K562 (cell line): ENCODE data around the gene CSNK1D. TPM values are rescaled to one million over a fixed set of nuclear protein-coding genes. Genes with fewer than 3 reads are reported as not detected.
A peak's percentile ranks its signal among the peaks of the same experiment; 100 is the strongest.

Experiments
- ARHGAP35 ChIP-seq: fragments of 450-650 bp; IDR thresholded peaks from 2 replicates; pipeline ENCODE4 v1.6.1; 2018; ENCODE audit not compliant: partially characterized antibody
- BRD4 ChIP-seq: fragments of 200-600 bp; sonication (generic); IDR thresholded peaks from 2 replicates; pipeline ENCODE4 v1.6.1; 2017; ENCODE audit warnings: inconsistent platforms
- CBX2 ChIP-seq: fragments of 200-600 bp; sonication (generic); IDR thresholded peaks from one replicate; pipeline ENCODE4 v1.6.1; 2012; ENCODE audit warnings: mild to moderate bottlenecking, low read length, inconsistent platforms; ENCODE audit not compliant: insufficient read depth, poor library complexity, severe bottlenecking
- CREBBP ChIP-seq: IDR thresholded peaks from one replicate; pipeline ENCODE4 v1.6.1; 2012; ENCODE audit warnings: low read depth, mild to moderate bottlenecking, control low read depth, inconsistent platforms, low read length
- EP400 ChIP-seq: fragments of 450-650 bp; IDR thresholded peaks from 2 replicates; pipeline ENCODE4 v1.6.1; 2017; ENCODE audit warnings: antibody characterized with exemption, mild to moderate bottlenecking, moderate library complexity
- FOXJ2 ChIP-seq: fragments of 200-800 bp; sonication (Bioruptor generic); IDR thresholded peaks from 2 replicates; pipeline ENCODE4 v1.6.1; 2016; ENCODE audit warnings: missing genetic modification characterization, missing compliant biosample characterization
- GATAD2B ChIP-seq: fragments of 450-650 bp; IDR thresholded peaks from 2 replicates; pipeline ENCODE4 v1.6.1; 2017; ENCODE audit warnings: mild to moderate bottlenecking, borderline replicate concordance
- HINFP ChIP-seq: fragments of 450-650 bp; conservative IDR thresholded peaks from 2 replicates; pipeline ENCODE4 v1.6.1; 2016; ENCODE audit warnings: missing genetic modification characterization, low read depth, mild to moderate bottlenecking, control low read depth, missing compliant biosample characterization
- JUND ChIP-seq, 2 experiments: IDR thresholded peaks; 2 replicates in 1 of 2; 3 replicates in 1 of 2; pipeline ENCODE4 v1.6.1; 2011; ENCODE audit warnings: borderline replicate concordance in 2 of 2, low read depth in 2 of 2, low read length in 2 of 2, improper control_type of control experiment in 1 of 2, missing biosample characterization in 1 of 2, missing genetic modification characterization in 1 of 2, missing genetic modification reagents in 1 of 2
- KHSRP ChIP-seq: fragments of 450-650 bp; IDR thresholded peaks from 2 replicates; pipeline ENCODE4 v1.6.1; 2017
- MXI1 ChIP-seq: IDR thresholded peaks from 2 replicates; pipeline ENCODE4 v1.6.1; 2011; ENCODE audit warnings: low read depth, mild to moderate bottlenecking, improper control_type of control experiment, low read length
- NKRF ChIP-seq: fragments of 450-650 bp; IDR thresholded peaks from 2 replicates; pipeline ENCODE4 v1.6.1; 2016; ENCODE audit warnings: borderline replicate concordance
- PTRF ChIP-seq: fragments of 450-650 bp; IDR thresholded peaks from 2 replicates; pipeline ENCODE4 v1.6.1; 2016; ENCODE audit warnings: mild to moderate bottlenecking, missing genetic modification characterization, missing compliant biosample characterization
- PURB ChIP-seq: sonication (generic); formaldehyde crosslinking; IDR thresholded peaks from 2 replicates; pipeline ENCODE4 v1.9.0; 2021; ENCODE audit warnings: low read depth, mild to moderate bottlenecking, missing genetic modification reagents
- RBM22 ChIP-seq: fragments of 200-400 bp; formaldehyde crosslinking; IDR thresholded peaks from 2 replicates; pipeline ENCODE4 v1.6.1; 2018; ENCODE audit warnings: low read length, low read depth; ENCODE audit not compliant: poor library complexity, severe bottlenecking
- SIN3A ChIP-seq, 2 experiments: fragments of 150-350 bp in 1 of 2; IDR thresholded peaks; 2 replicates each; pipeline ENCODE4 v1.6.1; 2011 to 2016; ENCODE audit warnings: borderline replicate concordance in 2 of 2, low read depth in 2 of 2, low read length in 2 of 2, mild to moderate bottlenecking in 2 of 2, moderate library complexity in 2 of 2; ENCODE audit not compliant: control insufficient read depth in 1 of 2
- STAT5A ChIP-seq: IDR thresholded peaks from 2 replicates; pipeline ENCODE4 v1.6.1; 2012; ENCODE audit warnings: low read length, inconsistent platforms, borderline replicate concordance
- TRIM24 ChIP-seq, 2 experiments: fragments of 450-650 bp; IDR thresholded peaks; 2 replicates each; pipeline ENCODE4 v1.6.1; 2016
- TRIM28 ChIP-seq: fragments of 450-650 bp; IDR thresholded peaks from 2 replicates; pipeline ENCODE4 v1.6.1; 2017
- TSC22D4 ChIP-seq: fragments of 450-650 bp; IDR thresholded peaks from 2 replicates; pipeline ENCODE4 v1.6.1; 2016; ENCODE audit warnings: missing genetic modification characterization, missing biosample characterization, control low read depth
- USF1 ChIP-seq: sonication (generic); formaldehyde crosslinking; IDR thresholded peaks from 2 replicates; pipeline ENCODE4 v1.9.0; 2022; ENCODE audit warnings: mild to moderate bottlenecking, missing genetic modification reagents
- ZFX ChIP-seq: sonication (generic); formaldehyde crosslinking; IDR thresholded peaks from 2 replicates; pipeline ENCODE4 v1.8.0; 2022; ENCODE audit warnings: mild to moderate bottlenecking, missing genetic modification reagents, moderate library complexity
- ZNF124 ChIP-seq: sonication (generic); formaldehyde crosslinking; IDR thresholded peaks from 2 replicates; pipeline ENCODE4 v1.8.1; 2022; ENCODE audit warnings: missing genetic modification reagents
- ZNF436 ChIP-seq: fragments of 250-450, 450-650 bp; sonication (Bioruptor Pico); formaldehyde crosslinking; IDR thresholded peaks from 2 replicates; pipeline ENCODE4 v1.7.0; 2020; ENCODE audit warnings: mild to moderate bottlenecking
- ZNF77 ChIP-seq: fragments of 250-450 bp; sonication (Bioruptor Pico); IDR thresholded peaks from 2 replicates; pipeline ENCODE4 v1.5.0; 2020
- ZNF780A ChIP-seq: fragments of 250-450 bp; sonication (Bioruptor Pico); IDR thresholded peaks from 2 replicates; pipeline ENCODE4 v1.5.0; 2021; ENCODE audit warnings: mild to moderate bottlenecking
- polyA plus RNA-seq, 8 experiments: library from polyadenylated mRNA; depleted of rRNA in 4 of 8; stranded (reverse) in 5 of 8; unstranded in 3 of 8; fragments of >200 nt; fragmentation: Nextera tagmentation in 2 of 8; fragmentation: Illumina TruSeq in 1 of 8; extraction: Ambion mirVana in 2 of 8; extraction: Trizol in 1 of 8; gene quantifications; 2 replicates each; pipeline versions ENCODE4 v1.2.1 to v1.2.3, GENCODE V29; 2011 to 2014; ENCODE audit warnings: inconsistent platforms in 1 of 8, missing spikeins in 1 of 8
- total RNA-seq, 7 experiments: library from RNA; depleted of rRNA in 6 of 7; stranded (reverse); fragments of >200 nt in 6 of 7; fragmentation: Illumina TruSeq in 2 of 7; extraction: Trizol in 2 of 7; gene quantifications; 2 replicates each; pipeline versions ENCODE4 v1.2.1 to v1.2.3, GENCODE V29; 2011 to 2021; ENCODE audit warnings: low replicate concordance in 1 of 7

The CSNK1D gene
- total and polyA plus RNA-seq, 9 of the 15 experiments (the other 6 are each of a cell fraction or from before 2014, with no cell fraction given) = 6.5 to 133 (median 41.3) TPM

- TF ChIP-seq ZNF124 (CRISPR knock-in tag) (no peak), JUND (IDR thresholded peaks at IDR 0.05; ENCODE audit: borderline replicate concordance, low read depth, low read length) (no peak), JUND (tag; IDR thresholded peaks at IDR 0.05; ENCODE audit: borderline replicate concordance, low read depth, low read length) (no peak), BRD4 (no peak), NKRF (no peak), EP400 (peak; percentile 37; the same call in 1 of the 2 replicates), ZNF436 (CRISPR knock-in tag) (no peak), FOXJ2 (tag) (no peak), ARHGAP35 (peak; percentile 43), PURB (CRISPR knock-in tag) (no peak), HINFP (tag) (no peak), SIN3A (IDR thresholded peaks at IDR 0.05; ENCODE audit: borderline replicate concordance in 2 of 2, control insufficient read depth in 1 of 2, low read depth in 2 of 2, low read length in 2 of 2) (no peak), TRIM28 (no peak), RBM22 (no peak), CBX2 (no peak), ZNF77 (no peak), MXI1 (no peak), PTRF (tag) (no peak), CREBBP (no peak), ZNF780A (CRISPR knock-in tag) (no peak), STAT5A (no peak), ZFX (peak; percentile 75), USF1 (no peak), KHSRP (no peak), TRIM24 (IDR thresholded peaks at IDR 0.05) (no peak), GATAD2B (no peak; the same call in 1 of the 2 replicates), TSC22D4 (tag) (no peak)
Measured at GRCh38 chr17:82236142-82236971, 37.1 kb downstream of the CSNK1D start (continued).
